OCI-LY1 (cell line): Measurements from ENCODE around the gene STEAP4.

Experiments
- CTCF ChIP-seq: fragments of 200-600 bp; sonication (generic), shearing (Covaris generic); IDR thresholded peaks from 2 replicates; pipeline ENCODE4 v1.5.1; 2017; ENCODE audit warnings: mild to moderate bottlenecking, antibody characterized with exemption, low read length, moderate library complexity, mixed read lengths
- EZH2 ChIP-seq: fragments of 200-600 bp; sonication (generic), shearing (Covaris generic); IDR thresholded peaks from 2 replicates; pipeline ENCODE4 v1.8.0; 2017; ENCODE audit warnings: borderline replicate concordance, mixed run types, mild to moderate bottlenecking, antibody characterized with exemption, low read length, moderate library complexity, mixed read lengths

GRCh38 chr7:88315522-88315921, 8.8 kb upstream of the STEAP4 start:
- TF ChIP-seq CTCF (no peak), EZH2 (no peak)
